Peyer's patch (tissue), 4 donors: ENCODE measurements around the gene RNF26. TPM values are rescaled to one million over a fixed set of nuclear protein-coding genes. Genes with fewer than 3 reads are reported as not detected.
A peak's percentile ranks its signal among the peaks of the same experiment; 100 is the strongest.

Experiments
- DNase-seq, 3 donors: peaks; one replicate each; pipeline ENCODE4 v3.0.0-alpha.2; 2017 to 2019
- H3K27ac ChIP-seq, 4 donors: fragments of 200-600 bp; sonication (generic); one replicate each; pipeline ENCODE4 v1.5.1; 2016 to 2019
- H3K27me3 ChIP-seq, 2 donors: fragments of 200-600 bp; sonication (generic); one replicate each; pipeline ENCODE4 v1.5.1; 2019
- H3K36me3 ChIP-seq, 3 donors: fragments of 200-600 bp; sonication (generic); one replicate each; pipeline ENCODE4 v1.5.1; 2016 to 2019
- H3K4me1 ChIP-seq, 4 donors: fragments of 200-600 bp; sonication (generic); one replicate each; pipeline ENCODE4 v1.5.1; 2016 to 2019
- H3K4me3 ChIP-seq, 4 donors: fragments of 200-600 bp; sonication (generic); 1 replicate in 3 of 4; 2 replicates in 1 of 4; pipeline ENCODE4 v1.5.1; 2016 to 2019; ENCODE audit warnings: mild to moderate bottlenecking in 1 of 4
- H3K9me3 ChIP-seq, 4 donors: fragments of 200-600 bp; sonication (generic); one replicate each; pipeline ENCODE4 v1.5.1; 2016 to 2019; ENCODE audit warnings: mild to moderate bottlenecking in 1 of 4
- POLR2A ChIP-seq, 2 donors: fragments of 450-650 bp; IDR thresholded peaks; one replicate each; pipeline ENCODE4 v1.5.1; 2017; ENCODE audit warnings: antibody characterized with exemption in 2 of 2, mild to moderate bottlenecking in 2 of 2, moderate library complexity in 2 of 2
- total RNA-seq, 4 donors: library from RNA; depleted of rRNA; stranded (reverse); fragments of >200 nt; gene quantifications; one replicate each; pipeline ENCODE4 v1.1.0, GENCODE V29; 2016
- TF ChIP-seq, protein P1 (sequence below), 6 experiments: fragments of 450-650 bp in 4 of 6; fragments of 200-600 bp in 2 of 6; sonication (generic) in 1 of 6; IDR thresholded peaks; one replicate each; pipeline ENCODE4 v1.5.1; 2017 to 2019; ENCODE audit warnings: antibody characterized with exemption in 6 of 6, mild to moderate bottlenecking in 3 of 6, moderate library complexity in 1 of 6

RNF26 gene
- total RNA-seq, 4 donors from 2014 or later: 15.5 to 23.4 (median 16.5) TPM

DNA sequence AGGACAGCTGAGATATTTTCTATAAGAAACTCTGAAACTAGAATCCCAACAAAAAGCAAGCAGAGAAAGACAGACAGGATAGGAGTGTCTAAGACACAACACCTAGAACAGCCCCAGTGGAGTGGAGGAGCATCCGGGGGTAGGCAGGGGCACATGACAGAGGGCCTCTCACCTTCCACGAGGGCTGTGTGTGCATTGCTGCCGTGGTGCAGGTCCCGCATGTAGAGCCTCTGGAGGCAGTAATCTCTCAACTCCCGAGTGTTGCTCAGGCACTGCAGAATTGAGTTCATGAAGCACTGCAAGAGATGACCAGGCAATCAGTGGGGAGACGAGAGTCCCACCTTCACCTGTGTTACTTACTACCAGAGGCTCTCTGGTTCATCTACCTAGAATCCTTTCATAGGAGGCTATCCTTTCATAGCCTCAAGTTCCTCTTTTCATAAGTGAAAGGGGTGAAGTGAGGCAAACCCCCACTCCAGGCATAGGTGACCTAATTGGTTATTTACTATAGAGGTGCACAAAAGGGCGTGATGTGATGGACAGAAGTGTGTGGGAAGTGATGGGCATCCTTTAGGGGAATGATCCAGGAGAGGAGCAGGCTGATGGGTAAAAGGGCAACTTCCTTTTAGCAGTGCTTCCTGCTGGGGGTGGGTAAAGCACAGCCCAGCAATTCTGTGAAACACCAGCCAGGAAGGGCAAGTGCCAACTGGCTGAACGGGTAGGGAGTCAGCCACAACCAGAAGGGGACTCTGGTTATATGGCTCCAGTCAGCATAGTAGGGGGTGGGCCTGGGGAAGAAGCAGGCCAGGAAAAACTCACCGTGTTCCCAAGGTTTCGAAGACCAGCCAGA, 25.3 kb downstream of the RNF26 start:
- Histone ChIP-seq H3K27me3 (no peaks in the 10 kb centered on the region), H3K9me3 (no peaks in the 10 kb centered on the region), H3K4me3 (no peak overlapping the region), H3K4me1 (peaks cover 0 to 36% (median 9%) of the 10 kb centered on the region in 4 donors), H3K27ac (no peak overlapping the region), H3K36me3 (peaks cover 0 to 19% (median 0%) of the 10 kb centered on the region in 3 donors)
- DNase-seq: peak in 1 of 3 donors; percentile 29
- TF ChIP-seq, protein P1, sequence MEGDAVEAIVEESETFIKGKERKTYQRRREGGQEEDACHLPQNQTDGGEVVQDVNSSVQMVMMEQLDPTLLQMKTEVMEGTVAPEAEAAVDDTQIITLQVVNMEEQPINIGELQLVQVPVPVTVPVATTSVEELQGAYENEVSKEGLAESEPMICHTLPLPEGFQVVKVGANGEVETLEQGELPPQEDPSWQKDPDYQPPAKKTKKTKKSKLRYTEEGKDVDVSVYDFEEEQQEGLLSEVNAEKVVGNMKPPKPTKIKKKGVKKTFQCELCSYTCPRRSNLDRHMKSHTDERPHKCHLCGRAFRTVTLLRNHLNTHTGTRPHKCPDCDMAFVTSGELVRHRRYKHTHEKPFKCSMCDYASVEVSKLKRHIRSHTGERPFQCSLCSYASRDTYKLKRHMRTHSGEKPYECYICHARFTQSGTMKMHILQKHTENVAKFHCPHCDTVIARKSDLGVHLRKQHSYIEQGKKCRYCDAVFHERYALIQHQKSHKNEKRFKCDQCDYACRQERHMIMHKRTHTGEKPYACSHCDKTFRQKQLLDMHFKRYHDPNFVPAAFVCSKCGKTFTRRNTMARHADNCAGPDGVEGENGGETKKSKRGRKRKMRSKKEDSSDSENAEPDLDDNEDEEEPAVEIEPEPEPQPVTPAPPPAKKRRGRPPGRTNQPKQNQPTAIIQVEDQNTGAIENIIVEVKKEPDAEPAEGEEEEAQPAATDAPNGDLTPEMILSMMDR (IDR thresholded peaks at IDR 0.05): no peak
- TF ChIP-seq POLR2A (IDR thresholded peaks at IDR 0.05): no peak

GRCh38 chr11:119361056-119361787, 26.9 kb downstream of the RNF26 start:
- H3K36me3 ChIP-seq: peaks cover 0 to 19% (median 0%) of the 10 kb centered on the region in 3 donors
- peak in 1 of 3 donors; percentile 60 for DNase-seq
- peak overlapping the region in 2 of 4 donors; percentile 61 to 75 for H3K4me3 ChIP-seq
- TF ChIP-seq POLR2A (IDR thresholded peaks at IDR 0.05): peak in 1 of 2 donors; percentile 39
- TF ChIP-seq, protein P1 (IDR thresholded peaks at IDR 0.05): peak in 1 of 6 experiments; percentile 7
- peak overlapping the region in 3 of 4 donors; percentile 18 to 97 (median 96) for H3K27ac ChIP-seq
- H3K27me3 ChIP-seq: no peaks in the 10 kb centered on the region
- H3K9me3 ChIP-seq: no peaks in the 10 kb centered on the region
- H3K4me1 ChIP-seq: peaks cover 0 to 41% (median 7%) of the 10 kb centered on the region in 4 donors

GRCh38 chr11:119361941-119362725, 27.8 kb downstream of the RNF26 start:
- Histone ChIP-seq H3K36me3 (peaks cover 0 to 19% (median 0%) of the 10 kb centered on the region in 3 donors), H3K27ac (peak overlapping the region in 3 of 4 donors; percentile 78 to 97 (median 96)), H3K4me1 (peaks cover 0 to 42% (median 9%) of the 10 kb centered on the region in 4 donors), H3K9me3 (no peaks in the 10 kb centered on the region), H3K27me3 (no peaks in the 10 kb centered on the region), H3K4me3 (peak overlapping the region in 3 of 4 donors; percentile 46 to 75 (median 61))
- TF ChIP-seq, protein P1 (IDR thresholded peaks at IDR 0.05): no peak
- no peak for TF ChIP-seq POLR2A (IDR thresholded peaks at IDR 0.05)
- DNase-seq: peak in 2 of 3 donors; percentile 19 to 40

- DNase-seq: no peak
- H3K36me3 ChIP-seq: peaks cover 0 to 19% (median 0%) of the 10 kb centered on the region in 3 donors
- peak overlapping the region in 3 of 4 donors; percentile 46 to 75 (median 61) for H3K4me3 ChIP-seq
- no peak for TF ChIP-seq POLR2A (IDR thresholded peaks at IDR 0.05)
- TF ChIP-seq, protein P1 (IDR thresholded peaks at IDR 0.05): no peak
- H3K27ac ChIP-seq: peak overlapping the region in 3 of 4 donors; percentile 78 to 97 (median 96)
- H3K4me1 ChIP-seq: peaks cover 0 to 47% (median 10%) of the 10 kb centered on the region in 4 donors
- no peaks in the 10 kb centered on the region for H3K27me3 ChIP-seq
- no peaks in the 10 kb centered on the region for H3K9me3 ChIP-seq
Measured at GRCh38 chr11:119362741-119363080, 28.4 kb downstream of the RNF26 start.
